GM18526 (cell line): ENCODE measurements around the gene CHAT.

Experiments used
- POLR2A ChIP-seq: IDR thresholded peaks from 3 replicates; pipeline ENCODE4 v1.6.1; 2011; ENCODE audit not compliant: insufficient read length; ENCODE audit errors: extremely low read depth

The CHAT gene

DNA sequence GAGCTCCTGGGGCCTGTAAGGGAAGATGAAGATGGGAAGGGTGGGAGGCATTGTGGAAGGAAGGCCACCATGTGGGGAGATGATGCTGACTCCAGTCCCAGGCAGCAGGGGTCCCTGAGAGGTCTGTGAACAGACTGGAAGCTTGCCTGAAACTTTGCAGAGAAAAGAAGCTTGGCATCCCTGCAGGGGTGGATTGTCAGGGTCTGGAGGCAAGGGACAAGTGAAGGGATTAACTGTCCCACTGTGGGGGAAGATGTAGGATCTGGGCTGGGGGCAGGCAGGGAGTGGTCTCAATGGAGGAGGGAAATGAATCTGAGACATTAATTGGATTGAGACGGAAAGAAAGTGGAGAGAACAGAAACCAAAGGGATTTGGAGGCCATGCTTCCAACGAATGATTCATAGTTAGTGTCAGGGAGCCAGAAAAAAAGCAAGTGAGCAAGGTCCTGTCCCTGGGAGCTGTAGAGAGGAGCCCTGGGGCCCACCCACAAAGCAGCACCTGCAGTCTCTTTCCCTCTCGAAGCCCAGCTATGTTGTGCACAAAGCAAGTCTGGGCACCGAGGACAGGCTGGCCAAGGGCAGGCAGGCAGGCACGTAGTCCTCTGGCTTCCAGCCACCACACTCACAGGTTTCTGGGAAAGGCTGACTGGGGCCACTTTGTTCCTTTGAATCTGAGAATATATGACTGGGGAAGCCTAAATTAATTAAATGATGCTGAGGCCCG lies 8.5 kb upstream of the CHAT start:
- no peak for TF ChIP-seq POLR2A

DNA sequence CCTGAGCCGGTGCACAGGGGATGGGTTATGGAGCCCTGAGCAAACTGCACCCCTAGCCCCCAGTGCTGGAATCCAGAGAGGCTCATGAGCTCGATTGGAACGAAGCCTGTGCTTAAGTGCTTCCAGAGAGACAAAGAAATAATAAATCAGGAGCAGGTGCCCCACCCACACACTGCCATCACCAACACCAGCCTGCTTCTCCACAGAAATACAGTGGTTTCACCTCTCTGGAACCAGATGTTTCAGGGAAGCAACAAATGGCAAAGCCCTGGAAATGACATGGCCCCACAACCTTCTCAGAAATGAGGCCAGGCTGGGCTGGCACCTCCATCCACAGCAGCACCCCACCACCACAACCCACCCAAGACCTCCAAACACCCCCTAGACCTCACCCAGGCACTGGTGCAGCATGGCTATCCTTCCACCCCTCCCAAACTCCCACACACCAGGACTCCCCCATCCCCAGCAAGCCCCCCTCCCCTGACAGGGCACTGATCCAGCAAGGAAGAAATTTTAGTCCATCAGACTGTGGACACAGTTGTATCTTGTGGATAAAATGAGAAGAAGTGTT lies 7.8 kb upstream of the CHAT start:
- TF ChIP-seq POLR2A = no peak

DNA sequence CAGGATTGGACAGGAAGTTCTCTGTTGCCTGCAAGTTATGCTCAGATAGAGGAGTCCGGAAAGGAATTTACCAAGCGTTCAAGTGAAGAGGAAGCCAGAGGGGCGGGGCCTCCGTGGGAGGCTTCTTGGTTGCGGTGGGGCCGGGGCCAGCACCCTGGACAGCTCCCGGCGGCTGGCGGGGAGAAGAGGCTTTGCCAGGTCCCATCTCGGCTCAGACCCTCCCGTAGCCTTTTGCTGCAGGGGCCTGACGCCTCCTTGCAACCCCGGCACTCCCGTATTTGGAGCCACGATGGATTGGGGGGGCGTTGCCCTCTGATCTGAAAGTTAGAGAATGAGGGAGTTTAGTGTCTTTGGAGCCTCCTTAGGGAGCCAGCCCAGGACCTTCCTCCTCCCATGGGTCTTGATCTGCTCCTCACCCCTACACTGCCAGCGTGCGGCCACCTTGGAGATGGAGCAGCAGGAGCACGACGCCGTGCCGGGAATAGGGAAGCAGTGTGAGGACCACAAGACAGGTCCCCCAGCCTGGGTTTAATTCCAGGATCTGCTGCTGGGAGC lies 6.8 kb upstream of the CHAT start:
- TF ChIP-seq POLR2A = no peak

DNA sequence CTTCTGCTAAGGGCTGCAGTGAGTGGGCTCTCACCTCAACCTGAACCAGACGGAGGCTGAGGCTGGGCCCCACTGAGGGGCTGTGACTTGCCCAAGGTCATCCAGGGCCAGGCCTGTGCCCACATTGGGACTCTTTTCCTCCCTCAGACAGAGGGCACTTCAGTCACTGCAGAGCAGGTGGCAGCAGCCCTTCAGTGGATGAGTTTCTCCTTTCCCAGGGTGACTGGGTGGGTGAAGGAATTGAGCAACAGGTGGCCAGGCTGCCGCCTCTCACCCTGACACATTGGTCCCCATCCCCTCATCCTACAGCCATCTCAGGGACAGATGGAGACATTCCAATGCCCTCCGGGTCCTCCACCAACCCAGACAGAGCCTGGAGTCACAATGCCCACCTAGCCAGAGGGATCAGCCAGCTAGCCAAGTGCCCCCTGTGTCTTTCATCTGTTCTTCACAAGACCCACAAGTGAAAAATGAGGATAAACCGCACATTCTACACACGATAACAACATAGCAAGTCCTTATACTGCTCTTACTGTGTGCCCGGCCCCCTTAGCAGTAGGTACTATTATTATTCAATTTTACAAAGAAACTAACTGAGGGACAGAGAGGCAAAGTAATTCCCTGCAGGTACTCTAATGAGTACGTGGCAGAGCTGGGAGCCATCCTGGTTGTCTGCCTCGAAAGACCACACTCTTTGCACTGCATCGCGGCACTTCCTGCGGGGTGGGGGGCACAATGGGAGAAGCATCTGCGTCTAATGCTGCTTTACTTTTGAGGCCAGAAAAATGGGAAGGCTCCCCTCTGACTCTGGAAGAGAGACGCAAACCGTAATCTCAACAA lies 5.5 kb upstream of the CHAT start:
- TF ChIP-seq POLR2A = no peak

DNA sequence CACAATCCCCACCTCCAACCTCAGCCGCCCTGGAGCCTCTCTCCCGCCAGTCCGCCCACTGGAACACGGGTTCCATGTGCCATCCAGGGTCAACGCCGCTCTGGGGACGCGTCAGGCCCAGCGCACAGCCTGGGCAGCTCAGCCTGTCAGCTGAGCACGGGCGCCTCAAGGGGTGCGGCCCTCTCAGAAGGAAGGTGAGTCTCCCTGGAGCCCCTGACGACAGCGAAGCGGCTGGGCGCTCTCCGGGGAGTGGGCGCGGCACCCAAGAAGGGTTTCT lies 4.9 kb upstream of the CHAT start:
- TF ChIP-seq POLR2A = no peak

DNA sequence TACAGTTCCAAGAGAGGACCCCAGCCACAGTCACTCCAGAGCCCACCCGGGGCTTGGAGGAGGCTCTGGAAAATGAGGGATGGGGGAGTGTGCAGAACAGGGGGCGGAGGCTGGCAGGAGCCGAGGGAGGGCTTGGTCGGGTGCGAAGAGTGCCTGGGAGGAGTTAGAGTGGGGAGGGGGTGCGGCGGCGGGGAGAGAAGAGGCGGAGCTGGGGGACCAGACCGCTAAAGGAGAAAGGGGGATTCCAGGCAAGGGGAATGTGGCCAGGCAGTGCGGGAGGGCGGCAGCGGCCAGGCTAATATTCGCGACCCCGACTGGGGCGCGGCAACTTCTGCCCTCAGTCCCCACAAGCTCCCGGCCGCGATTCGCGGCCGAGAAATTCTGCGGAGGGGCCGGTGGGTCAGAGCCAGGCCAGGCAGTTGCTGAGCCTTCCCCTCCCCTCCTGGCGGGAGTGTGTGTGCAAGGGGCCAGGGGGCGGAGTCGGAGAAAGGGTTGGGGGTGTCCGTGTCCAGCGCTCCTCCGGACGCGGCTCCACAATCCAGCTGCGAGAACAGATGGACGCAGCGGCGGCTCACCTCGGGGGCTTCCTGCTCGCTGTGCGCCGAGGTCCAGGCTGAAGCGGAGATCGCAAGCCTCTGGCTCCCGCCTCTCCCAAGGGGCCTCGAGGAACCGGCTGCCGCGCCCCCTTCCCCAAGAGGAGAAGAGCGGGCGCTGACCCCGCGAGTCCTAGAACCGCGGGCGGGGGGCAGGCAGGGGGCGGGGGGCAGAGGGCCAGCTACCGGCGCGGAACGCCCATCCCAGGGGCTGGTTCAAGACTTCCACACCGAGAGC lies 4.3 kb upstream of the CHAT start:
- no peak for TF ChIP-seq POLR2A

DNA sequence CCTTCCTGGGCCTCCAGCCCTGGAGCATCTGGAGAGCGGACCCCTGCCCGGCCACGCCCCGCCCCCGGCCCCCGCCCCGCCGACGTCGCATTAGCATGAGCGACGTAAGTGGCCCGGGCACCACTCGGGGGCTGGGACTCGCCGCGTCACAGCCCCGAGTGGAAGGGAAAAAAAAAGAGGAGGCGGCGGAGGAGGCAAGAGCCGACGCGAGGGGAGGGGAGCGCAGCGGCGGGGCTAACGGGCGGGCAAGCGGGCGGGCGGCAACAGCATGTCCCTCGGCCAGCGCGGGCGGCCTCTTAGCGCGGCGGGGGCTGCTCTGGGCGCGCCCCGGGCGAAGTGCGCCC lies 3.8 kb upstream of the CHAT start, which contains the start of gene SLC18A3:
SLC18A3 (plus strand) TSS at position 197 of the 344 bp plus-strand sequence. CDS start 431 bp downstream, outside the sequence.
- TF ChIP-seq POLR2A = no peak

DNA sequence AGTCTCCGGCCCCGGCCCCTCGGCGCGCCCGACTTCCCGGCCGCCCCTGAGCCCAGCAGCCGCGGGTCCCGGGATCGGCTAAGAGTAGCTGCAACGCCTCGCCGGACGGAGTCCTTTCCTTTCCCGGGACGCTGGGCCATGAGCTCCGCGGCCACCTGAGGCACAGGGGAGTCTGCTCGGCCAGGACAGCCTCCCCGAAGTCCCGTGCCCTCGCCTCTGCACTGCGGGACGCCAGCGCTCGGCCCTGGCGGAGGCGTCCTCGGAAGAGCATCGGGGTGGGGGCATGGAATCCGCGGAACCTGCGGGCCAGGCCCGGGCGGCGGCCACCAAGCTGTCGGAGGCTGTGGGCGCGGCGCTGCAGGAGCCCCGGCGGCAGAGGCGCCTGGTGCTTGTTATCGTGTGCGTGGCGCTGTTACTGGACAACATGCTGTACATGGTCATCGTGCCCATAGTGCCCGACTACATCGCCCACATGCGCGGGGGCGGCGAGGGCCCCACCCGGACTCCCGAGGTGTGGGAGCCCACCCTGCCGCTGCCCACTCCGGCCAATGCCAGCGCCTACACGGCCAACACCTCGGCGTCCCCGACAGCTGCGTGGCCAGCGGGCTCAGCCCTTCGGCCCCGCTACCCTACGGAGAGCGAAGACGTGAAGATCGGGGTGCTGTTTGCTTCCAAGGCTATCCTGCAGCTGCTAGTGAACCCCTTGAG lies 3.2 kb upstream of the CHAT start:
- TF ChIP-seq POLR2A = no peak

DNA sequence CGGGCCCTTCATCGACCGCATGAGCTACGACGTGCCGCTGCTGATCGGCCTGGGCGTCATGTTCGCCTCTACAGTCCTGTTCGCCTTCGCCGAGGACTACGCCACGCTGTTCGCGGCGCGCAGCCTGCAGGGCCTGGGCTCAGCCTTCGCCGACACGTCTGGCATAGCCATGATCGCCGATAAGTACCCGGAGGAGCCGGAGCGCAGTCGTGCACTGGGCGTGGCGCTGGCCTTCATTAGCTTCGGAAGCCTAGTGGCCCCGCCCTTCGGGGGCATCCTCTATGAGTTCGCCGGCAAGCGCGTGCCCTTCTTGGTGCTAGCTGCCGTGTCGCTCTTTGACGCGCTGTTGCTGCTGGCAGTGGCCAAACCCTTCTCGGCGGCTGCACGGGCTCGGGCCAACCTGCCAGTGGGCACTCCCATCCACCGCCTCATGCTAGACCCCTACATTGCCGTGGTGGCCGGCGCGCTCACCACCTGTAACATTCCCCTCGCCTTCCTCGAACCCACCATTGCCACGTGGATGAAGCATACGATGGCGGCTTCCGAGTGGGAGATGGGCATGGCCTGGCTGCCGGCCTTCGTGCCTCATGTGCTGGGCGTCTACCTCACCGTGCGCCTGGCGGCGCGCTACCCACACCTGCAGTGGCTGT lies 2.5 kb upstream of the CHAT start:
- TF ChIP-seq POLR2A = no peak

DNA sequence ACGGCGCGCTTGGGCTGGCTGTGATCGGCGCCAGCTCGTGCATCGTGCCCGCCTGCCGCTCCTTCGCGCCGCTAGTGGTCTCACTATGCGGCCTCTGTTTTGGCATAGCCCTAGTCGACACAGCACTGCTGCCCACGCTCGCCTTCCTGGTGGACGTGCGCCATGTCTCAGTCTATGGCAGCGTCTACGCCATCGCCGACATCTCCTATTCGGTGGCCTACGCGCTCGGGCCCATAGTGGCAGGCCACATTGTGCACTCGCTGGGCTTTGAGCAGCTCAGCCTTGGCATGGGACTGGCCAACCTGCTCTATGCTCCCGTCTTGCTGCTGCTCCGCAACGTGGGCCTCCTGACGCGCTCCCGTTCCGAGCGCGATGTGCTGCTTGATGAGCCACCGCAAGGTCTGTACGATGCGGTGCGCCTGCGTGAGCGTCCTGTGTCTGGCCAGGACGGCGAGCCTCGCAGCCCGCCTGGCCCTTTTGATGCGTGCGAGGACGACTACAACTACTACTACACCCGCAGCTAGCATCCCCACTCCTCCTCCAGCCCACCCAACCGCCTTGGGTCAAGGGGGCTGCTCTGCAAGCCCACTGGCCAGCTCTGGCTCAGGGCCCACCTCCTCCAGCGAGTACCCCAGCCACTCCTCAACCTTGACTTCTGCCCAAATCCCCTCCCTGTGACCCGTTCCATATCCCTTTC lies 1.9 kb upstream of the CHAT start:
- TF ChIP-seq POLR2A = no peak

DNA sequence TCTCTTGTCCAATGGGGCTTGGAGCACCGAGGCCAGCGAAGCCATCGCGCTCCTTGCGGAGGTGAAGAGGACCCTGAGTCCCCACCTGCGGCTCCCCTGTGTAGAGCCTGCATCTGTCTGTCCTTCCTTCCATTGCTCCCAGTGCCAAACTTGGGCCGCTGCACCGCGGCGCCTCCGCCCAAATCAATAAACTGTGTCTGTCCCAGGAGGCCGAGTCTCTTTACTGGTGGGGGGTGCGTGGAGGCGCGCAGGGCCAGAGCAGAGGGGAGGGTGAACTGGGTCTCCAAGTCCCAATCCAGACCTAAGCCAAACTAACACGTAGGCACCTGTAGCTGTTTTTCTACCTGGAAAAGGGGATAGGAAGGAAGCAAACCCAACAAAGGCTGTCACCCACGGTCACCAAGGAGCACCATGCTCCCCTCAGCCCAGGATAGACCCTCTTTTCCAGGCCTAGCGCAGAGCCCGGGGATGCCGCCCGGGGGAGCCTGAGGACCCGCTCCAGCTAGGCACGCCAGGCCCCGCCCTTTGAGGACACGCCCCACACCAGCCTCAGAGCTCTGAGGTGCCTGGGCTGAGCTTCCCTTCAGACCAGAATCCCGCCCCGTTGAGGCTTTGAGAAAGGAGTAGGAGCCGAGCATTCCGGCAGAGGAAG lies 1.2 kb upstream of the CHAT start:
- no peak for TF ChIP-seq POLR2A

DNA sequence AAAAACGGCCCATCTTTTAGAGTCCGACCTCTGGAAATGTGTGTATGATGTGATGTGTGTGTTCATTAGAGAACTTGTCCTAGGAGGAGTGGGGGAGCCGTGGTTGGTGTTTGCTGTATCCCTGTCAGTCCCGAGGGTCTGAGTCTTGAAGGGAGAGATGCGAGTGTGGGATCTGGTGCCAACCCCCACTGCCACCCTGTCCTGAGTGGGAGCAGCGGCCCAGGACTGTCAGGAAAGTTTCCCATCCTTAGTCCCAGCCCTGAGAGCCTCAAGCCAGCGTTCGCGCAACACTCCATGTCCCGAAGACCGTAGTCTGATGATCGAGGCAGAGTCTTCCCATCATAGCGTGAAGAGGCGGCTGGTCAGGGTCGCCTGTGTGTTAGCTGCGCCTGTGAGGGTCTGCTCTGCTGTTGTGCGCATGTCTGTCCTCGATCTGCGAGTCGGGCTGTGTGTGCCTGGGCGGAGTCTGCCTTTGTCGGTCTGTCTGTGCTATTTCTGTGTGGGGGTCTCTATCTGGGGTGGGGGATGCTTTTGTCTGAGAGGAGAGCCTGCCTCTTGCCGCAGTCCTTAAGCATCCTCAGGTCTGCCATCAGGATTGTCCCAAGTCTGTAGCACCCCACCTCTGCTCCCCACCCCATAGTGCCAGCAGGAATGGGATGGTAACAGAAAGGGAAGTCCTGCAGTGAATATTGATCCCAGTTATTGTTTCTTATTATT lies 514 bp upstream of the CHAT start:
- TF ChIP-seq POLR2A = no peak

DNA sequence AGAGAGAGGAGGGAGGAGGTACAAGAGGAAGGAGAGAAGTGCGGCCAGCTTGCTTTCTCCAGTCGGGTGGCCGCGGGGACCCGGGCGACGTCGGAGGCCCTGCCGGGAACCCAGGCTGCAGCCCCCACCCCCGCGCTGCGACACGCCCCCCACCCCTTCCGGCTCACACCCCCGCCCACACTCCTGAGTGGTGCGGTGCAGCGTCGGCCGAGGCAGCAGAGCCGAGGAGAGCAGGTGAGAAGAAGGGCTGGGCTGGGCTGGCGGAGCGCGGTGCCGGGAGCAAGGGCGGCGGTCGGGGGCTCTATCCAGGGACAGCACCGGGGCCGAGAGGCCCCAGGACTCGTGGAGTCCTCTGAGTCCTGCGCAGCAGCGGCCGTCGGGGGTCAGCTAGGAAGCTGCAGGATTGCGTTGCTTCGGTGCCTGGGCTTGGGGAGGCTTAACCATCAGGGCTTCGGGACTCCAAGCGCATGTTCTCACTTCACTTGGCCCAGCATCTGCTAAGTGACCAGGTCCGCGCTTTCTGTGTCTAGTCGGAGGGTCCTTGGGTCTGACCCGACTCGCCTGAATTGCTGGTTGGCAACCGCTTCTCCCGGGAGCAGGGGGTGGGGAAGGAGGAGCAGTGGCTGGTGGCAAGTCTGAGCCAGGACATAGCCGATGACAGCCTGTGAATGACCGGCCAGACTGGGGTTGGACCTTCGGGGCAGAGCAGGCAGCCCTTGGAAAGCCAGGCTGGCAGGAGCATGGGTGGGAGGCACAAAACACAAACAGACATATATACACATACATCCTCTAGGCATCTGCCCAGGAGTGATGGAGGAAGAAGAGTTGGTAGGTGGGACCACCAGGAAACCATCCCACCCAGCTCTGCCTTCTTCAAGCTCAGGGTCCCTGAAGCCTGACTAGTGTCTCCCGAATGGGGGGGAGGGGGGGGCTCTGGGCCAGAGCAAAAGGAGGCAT lies 683 bp downstream of the CHAT start:
- no peak for TF ChIP-seq POLR2A
